ENCODE results near the gene FAT4.

The FAT4 gene

DNA sequence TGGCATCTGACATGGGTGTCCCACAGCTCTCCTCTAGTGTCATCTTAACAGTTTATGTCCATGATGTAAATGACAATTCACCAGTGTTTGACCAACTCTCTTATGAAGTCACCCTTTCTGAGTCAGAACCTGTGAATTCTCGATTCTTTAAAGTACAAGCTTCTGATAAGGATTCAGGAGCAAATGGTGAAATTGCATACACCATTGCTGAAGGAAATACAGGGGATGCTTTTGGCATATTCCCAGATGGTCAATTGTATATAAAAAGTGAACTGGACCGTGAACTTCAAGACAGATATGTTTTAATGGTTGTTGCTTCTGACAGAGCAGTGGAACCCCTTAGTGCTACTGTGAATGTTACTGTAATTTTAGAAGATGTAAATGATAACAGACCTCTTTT, 4.6 kb downstream of the FAT4 start:
- no peak for DNase-seq

DNA sequence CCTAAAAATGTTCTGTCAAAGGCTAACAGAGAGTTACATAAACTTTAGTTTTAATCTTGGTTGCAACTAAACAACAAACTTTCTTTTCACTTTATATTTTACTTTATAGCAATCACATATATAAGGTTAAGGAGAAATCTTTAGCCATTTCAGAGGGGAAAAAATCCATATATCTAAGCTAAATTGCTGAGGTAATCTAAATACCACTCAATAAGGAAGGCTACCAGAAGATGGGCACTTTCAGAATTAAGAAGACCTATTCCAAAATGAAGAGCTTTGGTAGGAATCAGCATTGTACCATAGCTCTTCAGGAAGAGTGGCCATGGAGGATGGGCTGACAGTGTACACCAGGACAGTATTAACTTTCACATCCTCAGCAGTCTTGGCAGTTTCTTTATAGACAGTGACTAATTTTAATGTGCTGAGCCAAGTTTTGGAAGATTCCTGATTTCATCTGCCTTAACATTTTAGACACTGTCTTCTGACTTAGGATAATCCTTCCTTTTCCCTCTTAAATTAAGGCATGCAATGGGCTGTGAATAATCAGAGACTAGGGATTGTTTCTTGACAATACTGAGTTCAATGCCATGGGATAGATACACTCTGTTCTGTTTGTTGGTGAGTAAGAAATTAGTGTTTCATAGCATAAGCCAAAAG, 7.1 kb downstream of the FAT4 start:
- no peak for DNase-seq

DNA sequence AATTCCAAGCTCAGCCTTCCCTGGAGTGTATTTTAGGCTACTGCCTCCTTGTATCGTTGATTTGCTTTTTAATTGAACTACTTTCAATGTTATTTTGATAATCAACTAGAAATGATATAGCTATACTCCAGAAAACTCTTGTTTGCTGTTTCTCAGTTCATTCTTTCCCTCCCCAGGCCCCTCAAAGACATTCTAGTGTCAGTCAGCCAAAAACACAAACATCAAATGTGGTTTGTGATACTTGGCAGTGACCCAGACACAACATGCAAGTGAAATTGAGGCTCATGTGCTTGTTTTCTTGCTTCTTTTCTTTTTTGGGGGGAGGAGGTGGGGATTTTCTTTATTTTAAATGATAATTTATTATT, 7.6 kb downstream of the FAT4 start:
- no peak for DNase-seq

DNA sequence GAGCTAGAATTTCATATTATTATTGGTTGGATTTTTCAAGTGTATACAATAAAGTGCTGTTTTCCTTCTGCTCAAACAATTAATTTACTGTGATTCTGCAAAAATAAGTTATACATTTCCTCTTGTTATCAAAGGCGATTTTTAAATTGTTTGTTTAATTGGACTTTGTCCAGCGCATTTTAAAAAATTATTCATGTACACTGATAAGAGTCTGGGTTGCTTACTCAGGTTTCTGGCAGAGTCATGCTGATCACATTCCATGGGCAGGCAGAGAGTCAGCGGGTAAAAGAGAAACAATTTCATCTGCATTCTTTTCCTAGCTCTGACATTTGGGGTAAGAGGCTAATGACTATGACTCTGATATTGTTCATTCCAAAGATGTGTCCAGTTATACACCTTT, 8.9 kb downstream of the FAT4 start:
- DNase-seq: no peak

DNA sequence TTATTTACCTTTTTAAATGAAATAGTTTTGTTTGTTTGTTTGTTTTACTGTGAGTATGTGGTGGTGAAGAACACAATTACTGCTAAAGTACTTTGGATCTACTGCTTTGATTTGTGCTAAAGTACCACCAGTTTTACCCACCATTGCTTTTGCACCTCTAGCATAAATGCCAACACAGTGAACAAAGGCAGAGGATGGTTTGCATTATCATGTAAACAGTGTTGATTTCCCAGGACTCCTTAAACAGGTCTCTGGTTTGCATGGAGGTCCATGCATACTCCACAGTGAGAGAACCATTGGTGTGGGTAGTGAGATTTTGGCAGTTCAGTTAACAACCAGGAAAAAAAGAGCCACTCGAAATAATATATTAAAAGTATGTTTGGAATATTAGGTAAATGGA, 11.0 kb downstream of the FAT4 start:
- no peak for DNase-seq

DNA sequence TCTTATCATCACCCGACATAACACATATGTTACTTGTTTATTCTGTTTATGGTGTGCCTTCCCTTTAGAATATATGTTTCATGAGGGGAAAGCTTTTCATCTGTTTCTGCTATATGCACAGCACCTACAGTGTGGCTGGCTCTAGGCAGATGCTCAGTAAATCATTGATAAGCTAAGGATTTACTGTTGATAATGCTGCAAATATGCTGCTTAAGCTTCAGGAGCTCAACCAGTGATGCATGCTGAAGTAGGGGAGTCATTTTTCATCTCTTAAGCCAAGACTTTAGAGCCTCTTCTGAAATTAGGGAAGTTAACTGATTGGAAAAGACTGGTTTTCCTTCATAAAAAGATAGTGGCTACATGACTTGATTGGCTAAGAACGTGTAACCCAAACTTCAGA, 16.4 kb downstream of the FAT4 start:
- no peak for DNase-seq

DNA sequence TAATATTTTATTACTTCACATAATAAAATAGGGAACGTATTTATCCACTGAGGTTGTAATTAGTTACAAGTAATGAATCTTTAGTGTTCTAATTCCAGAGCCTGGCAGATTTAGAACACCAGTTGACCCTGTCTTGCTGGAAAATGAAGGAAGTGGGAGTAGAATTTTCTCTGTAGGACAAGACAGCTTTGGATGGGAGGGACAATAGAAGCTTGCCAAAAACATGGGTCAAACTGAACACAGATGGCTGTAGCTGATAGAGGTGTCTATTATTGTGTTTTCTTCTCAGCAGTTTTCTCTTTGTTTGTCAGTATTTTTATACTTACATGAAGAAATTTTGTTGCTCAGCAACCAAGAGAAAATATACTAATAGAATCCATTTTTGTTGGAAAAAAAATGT, 20.2 kb downstream of the FAT4 start:
- DNase-seq: no peak

DNA sequence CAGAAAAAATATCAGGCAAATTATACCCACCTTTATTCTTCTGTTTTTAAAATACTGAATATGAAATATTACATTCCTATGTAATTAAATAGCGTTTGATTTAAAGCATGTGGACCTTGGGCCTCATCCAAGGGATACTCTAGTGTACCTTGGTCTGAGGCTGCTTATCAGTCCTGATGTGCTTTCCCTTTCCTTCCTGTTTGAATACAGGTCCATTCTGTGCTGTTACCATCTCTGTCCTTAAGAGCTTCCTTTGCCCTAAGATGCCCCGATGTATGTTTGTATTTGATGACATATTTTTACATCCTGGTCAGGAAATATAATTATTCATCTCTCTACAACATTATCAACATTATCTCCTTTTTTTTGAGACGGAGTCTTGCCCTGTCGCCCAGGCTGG, 24.1 kb downstream of the FAT4 start:
- no peak for DNase-seq

DNA sequence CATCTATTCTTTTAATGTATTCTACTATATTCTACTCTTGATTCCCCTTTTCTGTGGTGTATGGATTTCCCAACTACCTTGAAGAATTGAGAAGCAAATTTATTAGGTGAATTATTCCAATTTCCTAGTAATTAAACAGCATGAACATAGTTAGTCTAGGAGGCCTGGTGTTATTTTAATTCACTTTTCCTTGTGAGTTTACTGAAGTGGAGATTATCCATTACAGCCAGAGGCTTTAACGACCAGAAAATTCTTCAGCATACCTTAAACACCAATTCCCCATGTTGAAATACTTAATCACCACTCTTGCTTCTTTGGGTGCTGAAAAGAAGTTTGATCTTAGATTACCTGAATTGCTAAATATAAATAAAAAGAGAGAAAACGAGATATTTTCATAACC, 29.4 kb downstream of the FAT4 start:
- no peak for DNase-seq

DNA sequence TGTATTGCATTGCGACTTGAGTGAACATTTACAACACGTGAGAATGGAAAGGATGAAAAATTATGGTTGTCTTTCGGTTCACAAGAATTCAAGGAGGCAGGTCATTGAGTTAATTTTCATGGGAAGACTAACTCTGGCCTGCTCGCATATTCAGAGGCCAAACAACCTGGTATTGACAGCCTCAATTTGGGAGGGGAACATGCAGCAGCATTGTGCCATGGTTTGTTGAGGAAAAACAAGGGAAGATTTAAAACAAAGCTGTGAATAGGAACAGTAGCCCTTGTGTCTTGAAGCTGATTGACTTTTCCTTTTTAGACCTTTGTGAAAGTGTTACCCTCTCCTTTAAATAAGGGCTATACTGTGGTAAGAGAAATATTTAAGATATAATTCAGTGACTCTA, 31.9 kb downstream of the FAT4 start:
- no peak for DNase-seq

DNA sequence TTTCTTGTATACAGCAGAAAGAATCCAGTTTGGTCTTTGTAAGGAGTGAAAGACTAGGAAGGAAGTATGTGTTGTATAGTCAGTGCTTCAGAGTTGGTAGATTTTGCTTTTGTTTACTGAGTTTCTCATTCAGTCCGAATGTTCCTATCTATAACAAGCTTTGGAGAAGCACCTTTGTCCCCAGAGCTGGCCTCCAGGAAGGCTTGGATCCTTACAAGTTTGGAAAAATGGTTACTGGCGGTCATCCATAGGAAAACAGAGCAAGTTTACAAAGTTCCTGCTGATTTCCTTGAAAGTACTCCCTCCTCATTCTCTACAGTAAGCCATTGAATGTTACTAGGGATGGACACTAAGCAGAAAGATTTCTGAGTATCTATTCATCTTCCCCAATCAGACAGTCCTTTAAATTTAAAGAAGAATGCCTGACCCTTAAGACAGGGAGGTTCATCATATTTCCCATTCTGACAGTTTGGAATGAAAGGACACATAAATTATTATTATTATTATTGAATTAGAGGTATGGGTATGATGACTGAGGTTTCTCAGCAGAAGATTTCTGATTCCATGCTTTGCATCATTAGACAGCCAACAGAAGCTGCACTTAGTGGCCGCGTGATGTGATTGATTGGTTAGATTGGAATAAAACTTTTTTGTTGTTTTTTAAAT, 35.8 kb downstream of the FAT4 start:
- DNase-seq: no peak

DNA sequence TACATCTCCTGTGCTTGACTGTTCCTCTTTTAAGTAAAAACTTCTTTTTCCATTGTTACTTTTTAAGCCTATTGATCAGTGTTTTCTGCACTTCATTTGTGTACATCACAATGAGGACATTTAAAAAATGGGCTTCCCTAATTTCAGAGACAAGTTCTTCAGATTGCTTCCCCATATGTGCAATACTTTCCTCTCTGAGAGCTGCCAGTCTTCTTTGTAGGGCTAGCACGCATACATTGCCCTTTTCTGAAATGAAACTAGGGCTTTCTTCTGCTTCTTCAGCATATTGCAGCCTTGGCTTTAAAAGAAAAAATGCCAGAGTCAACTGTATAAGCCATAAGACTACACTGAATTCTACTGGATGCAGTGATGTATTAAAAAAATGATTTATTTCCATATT, 37.8 kb downstream of the FAT4 start:
- no peak for DNase-seq

DNA sequence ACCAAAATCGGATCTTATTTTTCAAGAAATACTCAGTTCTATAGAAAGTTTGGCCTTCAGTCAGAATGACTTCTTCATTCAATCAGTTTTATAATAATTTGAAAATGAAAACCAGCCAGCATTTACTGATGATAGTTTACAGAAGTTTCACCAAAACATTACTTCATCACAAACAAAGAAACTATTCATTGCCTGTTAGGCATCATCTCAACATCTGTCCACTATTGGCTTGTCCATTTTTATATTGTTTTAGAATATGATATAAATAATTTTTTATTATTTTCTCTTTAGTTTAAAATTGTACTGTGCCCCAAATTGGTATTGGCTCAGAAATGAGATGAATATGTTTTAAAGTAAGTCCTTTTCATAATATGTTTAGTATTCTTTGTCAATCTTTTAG, 38.4 kb downstream of the FAT4 start:
- no peak for DNase-seq

DNA sequence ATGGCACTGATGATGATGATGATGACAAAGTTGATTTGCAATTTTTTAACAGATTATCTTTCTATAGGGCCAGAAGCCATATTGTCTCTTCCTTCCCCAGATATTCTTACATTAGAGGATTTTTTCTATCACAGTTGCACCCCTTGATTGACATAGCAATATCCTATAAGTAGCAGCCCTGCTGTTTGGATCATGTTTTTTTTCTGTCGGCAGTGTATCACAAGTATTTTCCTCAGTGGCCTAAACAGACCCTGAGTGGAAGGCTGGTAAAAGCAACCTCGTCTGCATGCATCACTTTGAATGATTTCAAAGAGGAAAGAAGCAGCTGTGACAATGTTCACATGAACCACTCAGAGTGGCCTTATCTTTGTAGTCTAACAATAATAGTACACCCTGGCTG, 41.0 kb downstream of the FAT4 start:
- DNase-seq: no peak

DNA sequence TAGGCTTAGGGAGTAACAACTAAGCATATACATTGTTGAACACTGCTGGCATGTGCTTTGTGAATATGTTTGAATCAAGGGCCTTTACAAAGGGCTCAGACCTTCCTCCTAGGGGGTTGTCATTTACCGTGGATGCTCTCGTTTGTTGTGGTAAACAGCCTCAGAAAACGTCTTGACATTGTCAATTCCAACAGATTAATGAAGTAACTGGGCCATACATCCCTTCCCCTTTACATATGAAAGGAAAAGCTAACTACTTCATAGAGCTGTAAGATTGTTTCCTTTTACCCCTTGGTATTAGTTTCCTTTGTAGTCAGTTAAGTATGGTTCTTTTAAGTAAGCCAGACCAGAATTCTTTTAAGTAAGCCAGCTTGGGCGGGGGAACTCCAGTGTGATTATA, 42.9 kb downstream of the FAT4 start:
- no peak for DNase-seq

DNA sequence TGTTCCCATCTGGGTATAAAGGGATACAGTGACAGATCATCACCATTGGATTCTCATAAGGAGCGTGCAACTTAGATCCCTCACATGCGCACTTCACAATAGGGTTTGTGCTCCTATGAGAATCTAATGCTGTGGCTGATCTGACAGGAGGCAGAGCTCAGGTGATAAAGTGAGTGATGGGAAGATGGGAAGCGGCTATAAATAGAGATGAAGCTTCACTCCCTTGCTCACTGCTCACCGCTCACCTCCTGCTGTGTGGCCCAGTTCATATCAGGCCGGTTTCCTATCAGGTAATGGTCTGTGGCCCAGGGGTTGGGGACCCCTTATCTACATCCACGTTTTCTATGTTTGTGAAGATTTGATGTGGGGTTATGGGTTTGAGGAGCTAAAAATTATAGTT, 43.7 kb downstream of the FAT4 start:
- DNase-seq: no peak

DNA sequence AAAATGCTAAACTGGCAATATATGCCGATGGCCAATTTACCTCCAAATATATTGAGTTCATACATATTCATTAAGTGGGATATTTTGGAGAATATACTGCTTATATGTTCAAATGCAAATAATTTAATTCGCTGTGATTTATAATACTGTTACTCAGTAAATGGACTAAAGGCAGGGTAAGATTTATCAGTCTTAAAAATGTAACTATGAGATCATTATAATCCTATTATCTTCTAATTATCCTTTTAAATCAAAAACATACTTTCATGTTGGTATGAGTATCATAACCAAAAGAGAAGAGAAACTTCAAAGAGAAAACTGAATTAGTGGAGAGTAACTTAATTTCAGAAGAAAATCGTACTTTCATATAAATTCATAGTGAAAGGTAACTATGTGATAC, 44.6 kb downstream of the FAT4 start:
- DNase-seq: no peak

DNA sequence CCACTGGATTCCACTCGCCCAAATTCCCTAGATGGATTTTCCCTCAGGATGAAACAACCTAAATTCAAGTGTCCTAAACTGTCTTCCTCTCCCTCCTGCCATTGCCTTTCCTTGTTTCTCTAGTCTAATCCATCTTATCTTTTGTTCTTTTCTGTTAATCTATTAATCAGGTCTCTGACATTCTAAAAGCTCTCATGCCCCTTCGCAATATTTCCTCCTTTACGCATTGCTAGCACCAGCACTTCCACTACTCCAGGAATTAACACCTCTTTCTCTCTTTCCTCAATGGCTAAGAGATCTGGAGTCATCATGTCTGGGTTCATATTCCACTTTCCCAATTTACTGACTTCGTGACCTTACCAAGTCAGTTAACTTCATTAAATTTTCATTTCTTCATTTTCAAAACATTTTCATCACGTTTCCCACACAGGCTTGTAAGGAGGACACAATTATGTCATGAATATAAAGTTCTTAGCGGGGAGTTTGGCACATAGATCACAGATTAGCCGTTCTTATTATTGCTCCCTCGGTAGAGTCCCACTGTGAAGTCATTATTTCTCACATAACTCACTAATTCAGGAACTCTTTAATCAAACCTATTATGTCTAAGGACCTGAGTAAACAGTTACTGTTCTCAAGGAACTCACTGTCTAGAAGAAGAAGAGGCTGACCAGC, 45.3 kb downstream of the FAT4 start:
- DNase-seq: no peak

DNA sequence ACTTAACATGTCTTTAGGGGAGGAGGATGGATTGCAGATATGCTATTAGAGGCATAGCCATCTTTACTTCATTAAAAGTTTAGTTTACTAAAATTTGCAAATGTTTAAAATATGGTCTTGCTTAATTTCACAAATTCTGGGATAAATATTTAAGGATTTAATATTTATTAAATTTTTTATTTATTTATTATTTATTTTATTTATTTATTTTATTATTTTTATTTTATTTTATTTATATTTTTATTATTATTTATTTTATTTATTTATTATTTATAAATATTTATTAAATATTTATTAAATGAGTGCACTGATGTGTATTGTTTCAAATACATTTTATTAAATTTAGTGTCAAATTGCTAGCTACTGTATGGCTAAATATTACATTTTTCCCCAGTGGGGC, 46.0 kb downstream of the FAT4 start:
- no peak for DNase-seq
